Activated T-cell treated with anti-CD3 and anti-CD28 coated beads, Interleukin-2, amount 50 U/mL, for 1 hour (primary cell): ENCODE measurements around the gene ANKS1B.
A peak's percentile ranks its signal among the peaks of the same experiment; 100 is the strongest.

Experiments
- DNase-seq: peaks from one replicate; pipeline ENCODE4 v3.0.0-alpha.2; 2020

Gene ANKS1B

DNA sequence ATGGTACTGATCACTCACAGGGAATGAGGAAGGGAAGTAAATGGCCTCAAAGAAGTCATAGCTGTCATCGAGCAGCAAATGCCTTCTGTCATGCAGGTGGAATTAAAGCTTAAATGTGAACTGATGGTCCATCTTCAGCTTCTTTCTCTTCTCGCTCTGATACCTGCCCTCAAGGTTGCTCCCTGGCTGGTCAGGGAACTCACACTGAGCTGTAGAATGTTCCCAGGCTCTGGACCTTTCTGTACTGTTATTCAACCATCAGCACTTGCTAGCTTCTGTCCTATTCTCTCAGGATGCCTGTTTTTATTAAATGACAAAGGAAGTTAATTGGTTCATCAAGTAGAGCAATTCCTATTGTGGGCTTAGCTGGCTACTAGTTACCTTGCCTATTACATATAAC, 875.8 kb downstream of the ANKS1B start:
- DNase-seq = no peak

- no peak for DNase-seq
Measured at GRCh38 chr12:99099786-99100185, 885.0 kb downstream of the ANKS1B start.

GRCh38 chr12:99097171-99097570, 887.6 kb downstream of the ANKS1B start:
- DNase-seq = no peak

- DNase-seq = no peak
Measured at GRCh38 chr12:99093166-99093565, 891.6 kb downstream of the ANKS1B start.

DNA sequence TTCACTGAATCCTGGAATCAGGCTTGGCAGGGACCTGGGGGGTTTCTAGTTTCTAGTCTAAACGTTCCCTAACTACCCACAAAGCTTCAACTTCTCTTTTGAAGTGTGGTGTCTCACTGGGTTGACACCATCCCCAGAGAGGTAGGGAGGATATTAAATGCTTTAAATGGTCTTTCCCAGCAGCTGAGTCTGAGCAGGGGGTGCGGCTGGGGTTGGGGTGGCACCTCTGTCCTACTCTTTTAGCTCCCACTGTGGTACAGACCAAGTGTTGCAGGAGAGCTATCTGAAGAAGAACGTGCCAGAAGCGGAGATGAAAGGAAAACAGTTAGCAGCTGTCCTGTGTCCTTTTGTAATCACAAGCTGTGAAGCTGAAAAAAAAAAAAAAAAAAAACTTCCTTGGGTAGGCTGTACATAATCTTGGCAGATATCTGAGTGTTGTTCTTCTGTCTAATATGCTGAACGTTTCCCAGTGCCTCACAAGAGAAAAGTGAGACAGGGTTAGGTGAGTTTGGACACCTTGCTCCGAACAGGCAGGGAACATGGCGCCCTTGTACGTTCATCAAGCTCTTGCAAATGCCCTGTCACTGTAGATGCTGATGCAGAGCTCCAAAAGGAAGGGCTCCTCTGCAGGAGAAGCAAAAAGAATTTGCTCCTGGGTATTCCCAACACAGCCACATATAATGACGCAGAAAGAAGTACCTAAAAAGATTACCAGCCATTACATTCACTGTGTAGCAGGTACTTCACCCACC, 892.5 kb downstream of the ANKS1B start:
- DNase-seq = no peak

GRCh38 chr12:99087278-99087677, 897.5 kb downstream of the ANKS1B start:
- no peak for DNase-seq

DNA sequence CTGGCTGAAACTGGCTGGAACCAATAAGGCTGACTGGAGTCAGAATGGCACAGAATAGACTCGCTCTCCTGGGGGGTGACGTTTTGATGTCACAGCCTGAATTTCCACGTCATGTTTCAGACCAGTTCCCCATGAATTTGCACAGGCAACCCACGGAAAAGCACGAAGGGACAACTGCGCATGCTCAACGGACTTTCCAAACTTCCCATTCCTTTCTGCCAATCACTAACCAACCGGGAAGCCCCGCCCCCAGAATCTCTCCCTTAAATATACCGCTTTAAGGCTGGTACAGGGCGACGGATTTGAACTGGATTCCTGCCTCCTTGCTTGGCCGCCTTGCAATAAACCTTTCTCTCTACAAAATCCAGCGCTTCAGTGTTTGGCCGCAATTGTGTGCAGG, 904.9 kb downstream of the ANKS1B start:
- DNase-seq = no peak

- no peak for DNase-seq
Measured at GRCh38 chr12:99068993-99069747, 915.6 kb downstream of the ANKS1B start.

DNA sequence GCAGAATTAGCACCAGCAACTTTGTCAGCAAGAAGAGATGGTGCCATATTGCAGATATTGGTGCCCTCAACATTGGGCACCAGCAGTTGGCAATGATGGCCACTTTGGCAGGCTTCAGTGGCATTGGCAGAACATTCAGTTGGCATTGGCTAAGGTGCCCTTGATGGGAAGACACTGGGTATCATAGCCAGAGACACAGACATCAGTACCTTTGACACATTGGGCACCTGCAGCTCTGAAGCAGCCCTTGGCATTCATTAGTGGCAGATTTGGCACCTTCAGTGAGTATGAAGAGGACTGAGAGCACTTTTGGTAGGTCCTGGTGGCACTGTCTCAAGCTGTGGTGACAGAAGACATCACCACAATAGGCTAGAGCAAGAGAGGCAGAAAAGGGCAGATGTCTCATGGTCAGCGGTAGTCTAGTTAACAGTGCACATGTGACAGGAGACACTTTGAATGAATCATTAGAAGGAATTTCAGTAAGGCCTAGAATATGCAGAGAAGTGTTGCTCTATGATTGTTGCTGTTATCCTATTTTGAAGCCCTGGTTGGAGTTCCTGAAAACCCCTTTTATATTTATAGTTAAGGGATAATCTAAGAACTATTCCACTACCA, 917.5 kb downstream of the ANKS1B start:
- no peak for DNase-seq

DNA sequence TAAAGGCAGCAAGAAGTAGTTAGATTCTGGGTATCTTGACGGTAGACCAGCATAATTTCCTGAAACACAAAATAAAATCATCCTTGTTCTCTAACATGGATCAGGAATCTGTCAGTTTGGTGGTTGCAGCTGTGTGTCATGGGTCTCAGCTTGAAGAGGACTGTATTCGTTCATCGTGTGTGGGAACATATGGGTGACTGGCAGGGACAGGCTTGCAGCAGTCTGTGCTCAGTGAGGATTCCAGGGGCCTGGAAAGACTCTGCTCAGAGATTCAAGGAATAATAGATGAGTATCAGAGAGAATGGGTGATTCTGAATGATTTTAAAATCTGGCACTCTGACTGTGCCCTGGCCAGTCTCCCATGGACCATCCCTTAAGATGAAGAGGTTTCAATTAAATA, 918.0 kb downstream of the ANKS1B start:
- DNase-seq = no peak

DNA sequence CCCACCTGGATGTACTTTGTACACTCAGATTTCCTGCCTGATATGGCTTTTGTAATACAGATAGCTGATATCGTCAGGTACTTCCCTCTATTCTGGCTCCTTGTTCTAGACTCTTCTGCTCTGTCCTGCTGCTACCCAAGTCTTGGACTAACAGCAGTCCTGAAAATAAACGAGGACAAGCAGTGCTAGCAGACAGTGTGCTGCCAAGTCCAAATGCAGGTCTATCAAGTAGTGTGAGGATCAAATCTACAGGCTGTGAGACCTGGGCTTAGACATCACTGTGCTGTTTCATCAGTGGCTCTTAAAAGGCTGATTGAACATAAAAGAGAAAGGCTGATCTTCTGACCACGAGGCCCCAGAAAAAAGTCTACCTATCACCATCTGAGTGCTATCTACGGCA, 921.6 kb downstream of the ANKS1B start:
- no peak for DNase-seq

- no peak for DNase-seq
Measured at GRCh38 chr12:99059824-99060511, 924.8 kb downstream of the ANKS1B start.

GRCh38 chr12:99057670-99058069, 927.1 kb downstream of the ANKS1B start:
- no peak for DNase-seq

DNA sequence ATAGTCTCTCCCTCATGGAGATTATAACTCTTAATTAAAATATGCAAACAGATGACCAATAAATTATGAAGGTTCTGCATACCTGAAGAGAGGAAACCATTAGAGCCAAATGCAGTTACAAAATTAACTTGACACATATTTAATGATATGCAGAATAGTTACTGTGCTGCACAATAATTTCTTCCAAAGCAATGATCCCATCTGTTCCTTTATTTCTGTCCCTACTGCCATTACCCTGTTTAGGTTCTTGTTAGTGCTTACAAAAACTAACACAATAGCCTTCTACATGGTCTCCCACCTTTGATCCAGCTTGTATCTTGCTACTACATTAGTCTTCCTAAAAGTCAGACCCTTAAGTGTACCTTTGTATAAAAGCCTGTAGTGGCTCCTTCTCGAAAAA, 928.5 kb downstream of the ANKS1B start:
- no peak for DNase-seq

- DNase-seq = no peak
Measured at GRCh38 chr12:99055299-99055698, 929.4 kb downstream of the ANKS1B start.

- DNase-seq = no peak
Measured at GRCh38 chr12:99054601-99055128, 930.1 kb downstream of the ANKS1B start.

- no peak for DNase-seq
Measured at GRCh38 chr12:99053616-99054362, 930.9 kb downstream of the ANKS1B start.

DNA sequence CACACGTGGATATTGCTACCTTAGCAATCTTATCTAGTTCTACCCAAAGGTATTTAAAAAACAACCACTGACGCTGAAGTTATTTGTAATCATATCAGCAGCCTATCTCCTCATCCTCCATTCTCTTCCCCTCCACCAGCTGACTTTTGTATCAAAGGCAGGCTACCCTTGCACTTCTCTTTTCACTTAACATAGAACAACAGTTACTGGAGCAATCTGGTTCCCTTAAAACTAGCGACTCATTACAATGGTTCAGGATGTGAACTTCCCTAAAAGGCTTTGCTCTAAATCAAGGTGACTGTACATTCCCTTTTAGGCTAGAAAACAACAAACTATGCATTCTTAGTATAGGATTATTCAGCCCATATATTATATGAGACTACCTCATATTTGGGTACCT, 935.0 kb downstream of the ANKS1B start:
- no peak for DNase-seq

DNA sequence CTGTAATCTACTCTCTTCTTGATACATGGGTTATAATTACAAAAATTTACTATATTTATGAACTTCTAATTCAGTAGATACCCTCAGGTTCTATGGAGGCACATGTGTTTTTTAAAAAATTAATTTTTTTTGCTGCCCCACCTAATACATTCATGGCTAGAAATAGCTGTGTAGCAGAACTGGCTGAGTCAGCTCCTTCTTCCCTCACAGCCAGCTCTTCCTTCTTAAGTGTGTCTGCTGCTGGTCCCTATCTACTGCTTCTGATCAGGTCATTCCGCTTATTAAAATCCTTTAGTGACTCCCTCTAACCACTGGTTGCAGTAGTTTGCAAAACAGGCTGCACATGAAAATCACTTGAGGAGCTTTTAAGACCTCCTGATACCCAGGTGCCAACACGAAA, 939.6 kb downstream of the ANKS1B start:
- no peak for DNase-seq

DNA sequence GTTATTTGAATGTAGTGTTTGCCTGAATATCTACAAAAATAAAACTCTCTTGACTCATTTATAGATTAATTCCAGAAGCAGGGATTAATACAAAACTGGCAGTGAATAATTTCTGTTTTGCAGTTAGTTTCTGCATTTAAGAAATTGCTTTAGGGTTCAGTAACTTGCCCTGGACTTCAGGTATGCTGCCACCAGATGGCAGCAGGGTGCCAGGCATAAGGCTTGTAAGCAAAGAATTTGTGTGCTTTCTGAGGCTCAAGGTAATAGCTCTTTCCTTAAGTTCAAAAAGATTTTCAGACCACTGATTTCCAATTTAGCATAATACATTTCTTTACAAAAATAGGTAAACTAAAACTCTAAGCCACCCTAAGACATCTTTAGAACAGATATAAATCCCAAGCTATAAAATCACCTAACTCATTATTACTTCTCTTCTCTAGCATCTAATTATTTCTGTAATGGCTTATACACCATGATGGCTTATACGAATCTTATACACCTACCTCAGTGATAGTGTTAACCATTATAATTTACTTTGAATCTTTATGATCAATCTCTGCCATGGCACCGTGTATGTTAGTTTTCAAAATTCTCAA, 941.3 kb downstream of the ANKS1B start:
- peak; percentile 31 for DNase-seq

- DNase-seq = no peak
Measured at GRCh38 chr12:99042226-99042625, 942.5 kb downstream of the ANKS1B start.
